HG02852 (cell line): ENCODE data around the gene CLSTN3.
"Not testable (repeated sequence)": the region's sequence is repeated elsewhere in the genome, so short reads cannot be mapped to it uniquely, and the experiment has no call there.

ENCODE experiments used
- ATAC-seq: cut with Tn5 transposase; IDR thresholded peaks from one replicate; pipeline ENCODE4 v1.9.1; 2021; ENCODE audit warnings: mild to moderate bottlenecking, moderate library complexity; ENCODE audit not compliant: unreplicated experiment

The CLSTN3 gene

GRCh38 chr12:7186058-7186457 lies 55.9 kb downstream of the CLSTN3 start:
- not testable (repeated sequence) for ATAC-seq

GRCh38 chr12:7188562-7189397 lies 58.6 kb downstream of the CLSTN3 start:
- ATAC-seq = peak; percentile 36

- ATAC-seq = peak; percentile 97
Measured at GRCh38 chr12:7189398-7190267, 59.5 kb downstream of the CLSTN3 start, which contains the start of gene PEX5. TSS of gene PEX5 (plus strand) at chr12:7189686. CDS start at chr12:7190378, 692 bp downstream.

- ATAC-seq = peak; percentile 1
Measured at GRCh38 chr12:7190268-7191055, 60.3 kb downstream of the CLSTN3 start.

- ATAC-seq = no peak
Measured at GRCh38 chr12:7193674-7194073, 63.5 kb downstream of the CLSTN3 start.

- ATAC-seq = no peak
Measured at GRCh38 chr12:7197841-7198240, 67.7 kb downstream of the CLSTN3 start.

GRCh38 chr12:7203109-7203508 lies 72.9 kb downstream of the CLSTN3 start:
- ATAC-seq = no peak

GRCh38 chr12:7205091-7205490 lies 74.9 kb downstream of the CLSTN3 start:
- ATAC-seq = no peak

- no peak for ATAC-seq
Measured at GRCh38 chr12:7206691-7207090, 76.5 kb downstream of the CLSTN3 start.

- ATAC-seq = no peak
Measured at GRCh38 chr12:7207866-7208625, 77.9 kb downstream of the CLSTN3 start.
